ENCODE data around the gene KIAA0040. TPM values are rescaled to one million over a fixed set of nuclear protein-coding genes. Genes with fewer than 3 reads are reported as not detected.

The KIAA0040 gene
- total RNA-seq (2021; ENCODE audit: unreplicated experiment): 32.4 TPM
- 37.3 and 44.7 TPM in 2 replicates for polyA plus RNA-seq (2012)
- Bru-seq, nascent RNA: percentile 89 among the genes with signal in this experiment
- percentile 62 among the genes with signal in this experiment for BruChase-seq, experiment 1, labeled RNA remaining after a 6-hour chase
- BruChase-seq, experiment 2, labeled RNA remaining after a 2-hour chase: percentile 87 among the genes with signal in this experiment
- long read RNA-seq, full-length matches to known transcripts: 7 of 29 reads
- long read RNA-seq, partial matches to known transcripts: 0 of 29 reads
- long read RNA-seq, other reads (novel, unspliced or antisense): 22 of 29 reads

GRCh38 chr1:175192630-175193526 lies at the start of gene KIAA0040:
Gene KIAA0040, minus strand, starts transcription at chr1:175192776. Its CDS starts 31,763 bp downstream, at chr1:175161013.
- ATAC-seq: peak; percentile 88
- H3K9me3 ChIP-seq (ENCODE audit: control insufficient read depth in 1 of 2, insufficient read depth in 1 of 2, low read depth in 1 of 2, low read length in 2 of 2): no peaks in the 10 kb centered on the region
- H3K27me3 ChIP-seq (ENCODE audit: insufficient read depth, low read length): no peaks in the 10 kb centered on the region
- H3K9me2 ChIP-seq (ENCODE audit: insufficient read depth): no peaks in the 10 kb centered on the region
- intact Hi-C loops (cut with micrococcal nuclease): no loop called here
- peak within 1 kb of the TSS; percentile 97 for H3K4me2 ChIP-seq (ENCODE audit: low read length)
- peak; percentile 52; the same call in 1 of the 2 replicates for TF ChIP-seq SIN3A (IDR thresholded peaks at IDR 0.05; ENCODE audit: low read depth)
- TF ChIP-seq SP1 (IDR thresholded peaks at IDR 0.05; ENCODE audit: low read depth): peak; percentile 60
- peak; percentile 24 for TF ChIP-seq TCF7L2 (IDR thresholded peaks at IDR 0.05; ENCODE audit: borderline replicate concordance, extremely low read depth, insufficient read depth, insufficient read length)
- peak; percentile 80 for TF ChIP-seq EGR1 (IDR thresholded peaks at IDR 0.05; ENCODE audit: low read depth)
- TF ChIP-seq, protein P1, sequence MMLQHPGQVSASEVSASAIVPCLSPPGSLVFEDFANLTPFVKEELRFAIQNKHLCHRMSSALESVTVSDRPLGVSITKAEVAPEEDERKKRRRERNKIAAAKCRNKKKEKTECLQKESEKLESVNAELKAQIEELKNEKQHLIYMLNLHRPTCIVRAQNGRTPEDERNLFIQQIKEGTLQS (IDR thresholded peaks at IDR 0.05): no peak
- TF ChIP-seq CBX3 (IDR thresholded peaks at IDR 0.05; ENCODE audit: low read depth): peak; percentile 34; the same call in 1 of the 2 replicates
- peak; percentile 80 for TF ChIP-seq POLR2AphosphoS5 (IDR thresholded peaks at IDR 0.05; ENCODE audit: low read depth, low read length)
- TF ChIP-seq EZH2phosphoT487 (IDR thresholded peaks at IDR 0.05; ENCODE audit: borderline replicate concordance): no peak
- no peak for TF ChIP-seq POLR2A (IDR thresholded peaks at IDR 0.05; ENCODE audit: borderline replicate concordance, extremely low read depth, insufficient read depth, insufficient read length)
- TF ChIP-seq CTCF (IDR thresholded peaks at IDR 0.05 in 2 of 3, conservative IDR thresholded peaks at IDR 0.05 in 1 of 3; ENCODE audit: borderline replicate concordance in 1 of 3, insufficient read depth in 1 of 3, low read depth in 2 of 3, low read length in 2 of 3): peak in 1 of 3 experiments; percentile 16; a peak in 1 of 6 replicates
- peaks cover 13 to 50% of the 10 kb centered on the region in 2 experiments for H3K4me1 ChIP-seq (ENCODE audit: control insufficient read depth in 1 of 2, insufficient read depth in 2 of 2, low read length in 2 of 2)
- peak within 1 kb of the TSS; percentile 84 for H3K9ac ChIP-seq (ENCODE audit: low read length)
- CTCF ChIA-PET: interaction anchor here (1.0 to 2.2 kb wide), 4 partner anchors 12 to 126 kb away, joined by 3 to 6 read pairs (median 5); no protein-coding TSS in a partner anchor
- BruUV-seq (replicated peaks): no TSS peak
- peak within 1 kb of the TSS; percentile 44 for H3K27ac ChIP-seq (ENCODE audit: low read depth, low read length)
- peak within 1 kb of the TSS; percentile 80 for H2AFZ ChIP-seq (ENCODE audit: low read depth, low read length, poor library complexity, severe bottlenecking)
- RAD21 ChIA-PET (ENCODE audit: low non-redundant PET in 1 of 2, low total read pairs in 2 of 2, uncharacterized antibody in 2 of 2, unreplicated experiment in 2 of 2): no interaction called here
- DNase-seq (ENCODE audit: low read depth, low spot score): peak; percentile 66
- peak within 1 kb of the TSS; percentile 67 to 87 for H3K4me3 ChIP-seq (replicated peaks in 1 of 2; ENCODE audit: low read depth in 1 of 2, low read length in 2 of 2)
- POLR2A ChIA-PET: interaction anchor here (0.8 to 1.2 kb wide), 3 partner anchors 17 to 23 kb away, joined by 3 to 9 read pairs (median 4); no protein-coding TSS in a partner anchor
- H3K36me3 ChIP-seq (ENCODE audit: control insufficient read depth in 1 of 2, insufficient read depth in 2 of 2, low read length in 2 of 2): no peaks in the 10 kb centered on the region
- no peaks in the 10 kb centered on the region for H4K20me1 ChIP-seq (ENCODE audit: insufficient read depth)
- peaks cover 9% of the 10 kb centered on the region; the same call in 1 of the 2 replicates for H3K79me2 ChIP-seq (ENCODE audit: insufficient read depth, low read length)

All from HCT116 (cell line).